Prostate gland (tissue), 2 donors: ENCODE measurements around the gene TPCN1.

ENCODE experiments used
- POLR2A ChIP-seq: fragments of 450-650 bp; IDR thresholded peaks from one replicate; pipeline ENCODE4 v1.6.1; 2016; ENCODE audit warnings: antibody characterized with exemption, mild to moderate bottlenecking
- POLR2AphosphoS5 ChIP-seq: sonication (generic); formaldehyde crosslinking; IDR thresholded peaks from one replicate; pipeline ENCODE4 v1.6.1; 2017; ENCODE audit warnings: antibody characterized with exemption
- TF ChIP-seq, protein P1 (sequence below), 4 experiments: fragments of 200-600 bp in 2 of 4; fragments of 450-650 bp in 2 of 4; sonication (generic) in 2 of 4; IDR thresholded peaks; 1 replicate in 3 of 4; 2 replicates in 1 of 4; pipeline ENCODE4 v1.5.1; 2016 to 2019; ENCODE audit warnings: antibody characterized with exemption in 4 of 4, mild to moderate bottlenecking in 2 of 4, moderate library complexity in 2 of 4

- TF ChIP-seq POLR2A = no peak
- TF ChIP-seq, protein P1, sequence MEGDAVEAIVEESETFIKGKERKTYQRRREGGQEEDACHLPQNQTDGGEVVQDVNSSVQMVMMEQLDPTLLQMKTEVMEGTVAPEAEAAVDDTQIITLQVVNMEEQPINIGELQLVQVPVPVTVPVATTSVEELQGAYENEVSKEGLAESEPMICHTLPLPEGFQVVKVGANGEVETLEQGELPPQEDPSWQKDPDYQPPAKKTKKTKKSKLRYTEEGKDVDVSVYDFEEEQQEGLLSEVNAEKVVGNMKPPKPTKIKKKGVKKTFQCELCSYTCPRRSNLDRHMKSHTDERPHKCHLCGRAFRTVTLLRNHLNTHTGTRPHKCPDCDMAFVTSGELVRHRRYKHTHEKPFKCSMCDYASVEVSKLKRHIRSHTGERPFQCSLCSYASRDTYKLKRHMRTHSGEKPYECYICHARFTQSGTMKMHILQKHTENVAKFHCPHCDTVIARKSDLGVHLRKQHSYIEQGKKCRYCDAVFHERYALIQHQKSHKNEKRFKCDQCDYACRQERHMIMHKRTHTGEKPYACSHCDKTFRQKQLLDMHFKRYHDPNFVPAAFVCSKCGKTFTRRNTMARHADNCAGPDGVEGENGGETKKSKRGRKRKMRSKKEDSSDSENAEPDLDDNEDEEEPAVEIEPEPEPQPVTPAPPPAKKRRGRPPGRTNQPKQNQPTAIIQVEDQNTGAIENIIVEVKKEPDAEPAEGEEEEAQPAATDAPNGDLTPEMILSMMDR (IDR thresholded peaks at IDR 0.05) = no peak
- no peak for TF ChIP-seq POLR2AphosphoS5
Measured at GRCh38 chr12:113239288-113239771, 18.1 kb downstream of the TPCN1 start.
